ENCODE measurements around the gene AKAP9.
A peak's percentile ranks its signal among the peaks of the same experiment; 100 is the strongest.
"Not testable (repeated sequence)": the region's sequence is repeated elsewhere in the genome, so short reads cannot be mapped to it uniquely, and the experiment has no call there.

Gene AKAP9

DNA sequence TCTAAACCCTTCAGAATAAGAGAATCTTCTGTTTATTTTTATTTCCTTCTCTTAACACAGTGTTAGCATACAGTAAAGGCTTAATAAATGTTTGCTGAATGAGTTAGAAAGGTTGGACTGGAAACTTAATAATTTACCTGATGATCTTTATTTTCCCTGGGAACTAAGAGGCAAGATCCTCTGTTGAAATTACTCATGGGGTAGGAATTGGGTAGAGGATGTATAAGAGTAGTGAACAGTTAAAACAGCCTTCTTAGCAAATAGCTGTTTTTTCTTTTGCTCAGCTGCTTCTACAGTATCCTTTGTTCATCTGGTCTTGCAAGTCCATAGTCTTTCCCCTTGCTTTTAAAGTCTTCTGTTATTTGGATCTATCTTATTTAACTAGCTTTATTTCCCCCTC lies 80.0 kb downstream of the AKAP9 start:
- no peak for FAIRE-seq

DNA sequence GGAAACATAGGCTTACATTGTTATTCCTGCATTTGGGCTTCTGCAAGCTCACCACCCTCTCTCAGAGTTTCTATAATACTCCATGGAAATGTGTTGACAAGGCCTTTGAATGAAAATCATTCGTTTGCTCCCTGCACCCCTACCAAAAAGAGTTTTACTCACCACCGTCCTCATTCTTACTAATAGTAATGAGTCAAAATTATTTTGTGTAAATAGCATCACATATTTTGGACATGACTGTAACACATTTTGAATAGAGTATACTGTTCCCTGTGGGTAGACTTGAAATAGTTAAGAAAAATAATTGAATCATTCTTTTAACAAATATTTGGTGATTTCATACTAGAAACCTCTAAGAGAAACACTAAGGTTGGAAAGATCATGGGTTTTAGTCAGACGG lies 84.6 kb downstream of the AKAP9 start:
- FAIRE-seq: no peak

- FAIRE-seq: not testable (repeated sequence)
Measured at GRCh38 chr7:92026635-92027034, 86.0 kb downstream of the AKAP9 start.

GRCh38 chr7:92027128-92027527 lies 86.5 kb downstream of the AKAP9 start:
- FAIRE-seq: not testable (repeated sequence)

DNA sequence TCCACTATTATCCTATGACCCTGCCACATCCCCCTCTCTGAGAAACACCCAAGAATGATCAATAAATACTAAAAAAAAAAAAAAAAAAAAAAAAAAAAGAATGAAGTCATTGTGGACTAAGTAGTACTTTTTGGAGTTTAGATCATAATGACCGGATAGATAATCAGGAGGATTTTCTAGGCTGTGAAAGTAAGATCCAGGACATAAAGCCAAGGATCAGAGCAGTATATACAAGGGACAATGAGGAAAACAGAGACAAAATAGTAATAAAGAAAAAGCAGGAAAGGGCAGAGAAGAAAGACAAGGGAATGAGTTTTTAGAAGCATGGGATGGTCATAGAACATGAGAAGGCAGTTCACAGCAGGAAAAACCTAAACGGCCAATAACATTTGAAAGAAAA lies 87.6 kb downstream of the AKAP9 start:
- FAIRE-seq: no peak

DNA sequence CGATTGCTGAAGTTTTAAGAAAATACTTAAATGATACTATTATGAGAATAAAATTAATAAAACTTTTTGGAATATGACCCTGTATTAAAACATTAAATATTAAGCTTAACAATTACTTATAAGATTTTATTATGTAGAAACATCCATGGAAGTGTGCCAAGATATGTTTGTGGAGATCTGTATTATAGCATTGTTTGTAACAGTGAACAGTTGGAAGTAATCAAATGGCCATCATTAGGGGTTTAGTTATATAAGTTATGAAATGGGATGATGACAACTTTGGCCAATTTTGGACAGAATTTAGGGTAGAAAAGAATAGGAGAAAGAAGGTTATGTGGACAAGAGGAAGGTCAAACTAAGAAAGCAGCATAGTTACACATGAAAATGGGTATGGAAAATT lies 88.0 kb downstream of the AKAP9 start:
- no peak for FAIRE-seq

- no peak for FAIRE-seq
Measured at GRCh38 chr7:92034116-92034515, 93.5 kb downstream of the AKAP9 start.

- FAIRE-seq: no peak
Measured at GRCh38 chr7:92035576-92035975, 94.9 kb downstream of the AKAP9 start.

DNA sequence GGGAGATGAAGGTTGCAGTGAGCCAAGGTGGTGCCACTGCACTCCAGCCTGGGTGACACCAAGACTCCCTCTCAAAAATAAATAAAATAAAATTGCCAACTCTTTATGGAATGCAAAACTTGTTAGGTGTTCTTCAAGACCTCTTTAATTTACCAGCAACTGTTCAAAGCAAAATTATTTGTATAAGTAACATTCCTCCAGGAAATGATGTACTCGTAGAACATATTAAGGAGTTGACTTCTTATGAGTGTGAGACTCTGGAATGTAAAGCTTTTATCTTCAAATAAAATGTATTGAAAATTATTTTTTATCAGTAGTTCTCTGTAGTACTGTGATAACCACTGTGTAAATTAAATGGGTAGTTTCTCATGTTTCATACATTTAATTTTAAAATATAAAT lies 99.2 kb downstream of the AKAP9 start:
- FAIRE-seq: no peak

DNA sequence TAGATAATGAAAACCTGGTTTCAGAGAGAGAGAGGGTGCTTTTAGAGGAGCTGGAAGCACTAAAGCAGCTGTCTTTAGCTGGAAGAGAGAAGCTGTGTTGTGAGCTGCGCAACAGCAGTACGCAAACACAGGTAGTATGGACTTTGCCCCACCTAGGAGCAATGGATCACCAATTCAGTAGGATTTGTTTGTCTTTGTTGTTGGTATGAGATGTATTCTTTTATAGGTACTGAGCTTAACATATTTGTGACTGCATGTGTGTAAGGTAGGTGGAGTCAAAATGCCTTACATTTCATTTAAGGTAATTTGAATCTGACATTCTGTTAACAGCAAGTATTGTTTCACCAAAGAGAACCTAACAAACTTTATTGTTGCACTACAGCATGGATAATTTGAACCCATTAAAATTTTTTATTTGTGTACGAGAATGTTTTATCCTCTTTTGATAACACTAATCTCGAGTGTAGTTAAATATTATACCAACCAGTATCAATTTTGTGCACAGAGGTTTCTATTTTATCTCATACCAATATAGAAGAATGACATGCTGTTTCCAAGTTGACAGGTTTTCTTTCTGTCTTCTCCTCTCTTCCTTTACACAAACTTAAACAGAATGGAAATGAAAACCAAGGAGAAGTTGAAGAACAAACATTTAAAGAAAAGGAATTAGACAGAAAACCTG lies 101.5 kb downstream of the AKAP9 start:
- FAIRE-seq: peak; percentile 25

GRCh38 chr7:92043098-92043497 lies 102.4 kb downstream of the AKAP9 start:
- peak; percentile 67 for FAIRE-seq

- no peak for FAIRE-seq
Measured at GRCh38 chr7:92043637-92044036, 103.0 kb downstream of the AKAP9 start.

GRCh38 chr7:92044148-92044547 lies 103.5 kb downstream of the AKAP9 start:
- FAIRE-seq: no peak

DNA sequence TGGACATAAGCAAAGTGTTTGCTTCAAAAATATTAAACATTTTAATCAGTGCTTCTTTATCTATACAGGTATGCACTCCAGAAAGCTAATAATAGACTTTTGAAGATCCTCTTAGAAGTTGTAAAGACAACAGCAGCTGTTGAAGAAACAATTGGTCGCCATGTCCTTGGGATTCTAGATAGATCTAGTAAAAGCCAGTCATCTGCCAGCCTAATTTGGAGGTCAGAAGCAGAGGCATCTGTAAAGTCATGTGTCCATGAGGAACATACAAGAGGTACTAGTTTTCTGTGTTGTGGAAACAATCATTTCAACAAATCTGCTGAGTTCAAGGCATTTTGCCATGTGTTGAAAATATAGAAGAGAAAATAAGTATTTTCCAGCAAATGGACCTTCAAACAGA lies 104.3 kb downstream of the AKAP9 start:
- no peak for FAIRE-seq

DNA sequence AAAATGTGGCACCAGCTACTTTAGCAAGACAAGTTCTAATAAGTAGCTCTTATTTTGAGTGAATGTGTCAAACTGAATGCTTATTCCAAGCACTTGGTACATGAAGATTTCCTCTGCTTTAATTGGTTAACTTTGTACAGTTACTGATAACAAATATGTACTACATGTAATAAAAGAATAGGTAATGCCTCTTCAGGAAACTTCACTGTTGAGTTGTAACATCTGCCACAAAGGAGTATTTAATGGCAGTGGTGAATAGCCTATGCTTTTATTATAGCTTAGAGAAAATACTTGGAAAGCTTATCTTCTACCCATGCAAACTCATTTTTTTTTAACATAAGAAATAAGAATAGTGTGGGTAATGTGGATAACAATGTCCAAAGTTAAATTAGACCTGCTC lies 111.0 kb downstream of the AKAP9 start:
- no peak for FAIRE-seq

DNA sequence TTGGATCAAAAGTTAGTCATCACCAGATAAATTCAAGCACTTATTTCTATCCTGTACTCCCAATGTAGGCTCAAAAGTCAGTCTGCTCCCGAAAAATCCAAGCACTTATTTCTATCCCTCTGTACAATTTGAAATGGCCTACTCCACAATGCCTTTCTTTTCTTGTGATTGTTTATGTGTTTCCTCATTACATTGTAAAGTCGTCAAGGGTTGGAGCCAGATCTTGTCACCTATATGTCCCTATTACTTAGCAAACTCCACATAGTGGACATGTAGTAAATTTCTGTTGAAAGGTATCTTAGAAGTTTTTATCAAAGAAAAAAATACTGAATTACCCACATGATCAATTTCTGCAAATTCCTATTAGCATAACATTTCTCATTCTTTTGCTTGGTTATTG lies 111.5 kb downstream of the AKAP9 start:
- no peak for FAIRE-seq

DNA sequence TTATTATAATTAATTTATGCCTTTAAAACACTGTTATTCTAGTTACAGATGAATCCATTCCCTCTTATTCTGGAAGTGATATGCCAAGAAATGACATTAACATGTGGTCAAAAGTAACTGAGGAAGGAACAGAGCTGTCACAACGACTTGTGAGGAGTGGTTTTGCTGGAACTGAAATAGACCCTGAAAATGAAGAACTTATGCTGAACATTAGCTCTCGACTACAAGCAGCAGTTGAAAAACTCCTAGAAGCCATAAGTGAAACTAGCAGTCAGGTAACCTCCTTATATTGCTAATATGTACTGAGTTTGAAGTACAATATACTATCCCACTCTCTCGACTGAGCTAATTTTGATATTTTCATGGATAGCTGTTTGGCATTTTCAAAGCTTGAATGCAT lies 112.0 kb downstream of the AKAP9 start:
- no peak for FAIRE-seq

DNA sequence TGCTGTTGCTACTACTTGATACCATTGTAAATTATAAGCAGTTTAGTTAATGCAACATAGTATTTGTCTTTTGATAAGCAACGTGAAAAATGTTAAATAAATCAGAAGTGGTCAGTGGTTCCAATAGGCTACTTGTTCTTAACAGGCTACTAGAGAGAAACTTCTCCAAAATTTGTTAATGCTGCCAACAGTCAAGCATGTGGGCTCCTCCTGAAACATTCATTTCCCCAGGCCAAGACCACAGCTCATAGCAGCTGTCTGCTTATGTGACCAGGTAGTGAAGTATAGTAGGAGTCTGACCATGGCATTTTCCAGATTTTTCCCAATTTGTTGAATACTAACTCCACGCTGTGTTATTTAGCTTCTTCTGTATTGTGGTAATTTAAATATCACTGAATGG lies 112.7 kb downstream of the AKAP9 start:
- FAIRE-seq: no peak

DNA sequence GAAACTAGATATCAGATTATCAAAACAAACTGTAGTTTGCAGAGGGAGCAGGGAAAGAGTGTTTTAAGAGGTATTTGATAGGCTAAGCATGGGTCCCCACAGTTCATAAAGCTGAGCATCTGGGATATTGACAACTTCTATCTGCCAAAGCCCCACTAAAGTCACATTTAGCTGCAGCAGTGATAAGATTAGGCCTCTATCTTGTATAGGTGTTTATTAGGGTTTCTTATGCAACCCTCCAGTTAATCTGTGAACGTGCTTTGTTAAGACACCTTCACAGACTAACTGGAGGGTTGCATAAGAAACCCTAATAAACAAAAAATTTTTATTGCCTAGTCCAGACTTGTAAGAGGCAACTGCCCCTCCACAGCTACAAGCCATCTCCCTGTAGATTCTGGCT lies 115.6 kb downstream of the AKAP9 start:
- FAIRE-seq: no peak

GRCh38 chr7:92057375-92057774 lies 116.7 kb downstream of the AKAP9 start:
- no peak for FAIRE-seq

DNA sequence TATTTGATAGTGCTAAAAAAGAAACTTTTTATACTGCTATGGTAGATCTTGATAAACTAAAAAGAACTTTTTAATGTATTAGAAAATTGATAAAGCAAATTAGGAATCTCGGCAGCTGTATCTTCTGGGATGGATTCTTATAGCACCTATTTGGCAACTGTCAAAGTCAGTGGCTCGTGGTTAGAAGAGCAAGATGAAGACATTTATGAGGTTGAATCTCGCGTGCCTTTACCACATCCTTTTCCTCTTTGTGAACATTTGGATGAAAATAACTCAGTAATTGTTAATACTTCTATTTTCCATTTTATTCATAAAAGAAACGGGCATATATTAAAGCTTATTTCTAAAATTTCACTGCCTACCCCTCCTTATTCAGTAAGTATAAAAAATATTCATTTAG lies 117.4 kb downstream of the AKAP9 start:
- FAIRE-seq: no peak

GRCh38 chr7:92058899-92059298 lies 118.2 kb downstream of the AKAP9 start:
- FAIRE-seq: peak; percentile 15

DNA sequence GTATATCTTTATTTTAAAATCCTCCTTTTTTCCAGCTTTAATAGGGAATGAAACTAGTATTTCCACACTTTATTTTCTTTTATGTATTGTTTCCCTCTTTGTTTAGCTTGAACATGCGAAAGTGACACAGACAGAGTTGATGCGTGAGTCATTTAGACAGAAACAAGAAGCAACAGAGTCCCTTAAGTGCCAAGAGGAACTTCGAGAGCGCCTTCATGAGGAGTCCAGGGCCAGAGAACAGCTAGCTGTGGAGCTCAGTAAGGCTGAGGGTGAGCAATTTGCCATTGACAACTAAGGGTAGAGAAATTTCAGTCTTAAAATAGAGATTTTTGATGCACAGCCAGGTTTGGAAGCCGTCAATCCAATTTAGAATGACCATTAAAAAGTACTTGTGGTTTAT lies 120.5 kb downstream of the AKAP9 start:
- no peak for FAIRE-seq

- no peak for FAIRE-seq
Measured at GRCh38 chr7:92064438-92065029, 123.9 kb downstream of the AKAP9 start.

DNA sequence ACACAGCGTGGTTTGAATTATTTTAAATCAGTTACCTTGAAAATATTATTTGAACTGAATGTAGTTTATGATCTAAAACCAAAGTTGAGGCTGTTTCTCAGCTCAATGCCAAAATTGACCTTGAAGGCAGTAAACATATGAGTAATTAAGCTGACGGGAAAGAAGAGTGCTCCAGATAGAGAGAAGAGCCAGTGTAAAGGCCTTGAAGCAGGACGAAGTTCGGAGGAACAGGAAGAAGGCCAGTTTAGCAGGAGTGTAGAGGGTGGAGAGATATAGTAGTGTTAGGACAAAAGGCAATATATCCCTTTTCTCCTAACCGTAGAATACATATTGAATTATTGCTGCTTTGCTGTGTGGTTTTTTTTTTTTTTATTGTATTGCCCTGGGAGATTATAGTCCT lies 130.4 kb downstream of the AKAP9 start:
- no peak for FAIRE-seq
